Urothelium cell line (cell line): Measurements from ENCODE around the gene HOXB3.
A peak's percentile ranks its signal among the peaks of the same experiment; 100 is the strongest.

ENCODE experiments used
- DNase-seq: peaks from one replicate; pipeline ENCODE4 v3.0.0; 2011; ENCODE audit warnings: low spot score, mixed read lengths
- FAIRE-seq: peaks from 2 replicates; lab custom pipeline; 2011; peaks lifted over from hg19 to GRCh38; lab: Jason Lieb, UNC

The HOXB3 gene

GRCh38 chr17:48588528-48588927, 1.5 kb downstream of the HOXB3 start:
- DNase-seq: no peak
- no peak for FAIRE-seq

- DNase-seq (no peak), FAIRE-seq (no peak)
These were observed 2.0 kb downstream of the HOXB3 start for GRCh38 chr17:48588074-48588415.

GRCh38 chr17:48587276-48588073, 2.6 kb downstream of the HOXB3 start:
- DNase-seq: no peak

GRCh38 chr17:48586355-48587258, 3.4 kb downstream of the HOXB3 start:
- no peak for DNase-seq
- no peak for FAIRE-seq

More at GRCh38 chr17:48587276-48588073, 2.6 kb downstream of the HOXB3 start:
- no peak for FAIRE-seq

GRCh38 chr17:48584223-48584741, 5.8 kb downstream of the HOXB3 start:
- FAIRE-seq (no peak), DNase-seq (no peak)

- DNase-seq: no peak
- FAIRE-seq: no peak
These were observed 6.3 kb downstream of the HOXB3 start for GRCh38 chr17:48583708-48584222.

GRCh38 chr17:48582750-48583069, 7.3 kb downstream of the HOXB3 start:
- DNase-seq (no peak), FAIRE-seq (no peak)

GRCh38 chr17:48579760-48580554, 10.1 kb downstream of the HOXB3 start:
- DNase-seq (no peak), FAIRE-seq (no peak)

- DNase-seq: no peak
- FAIRE-seq: no peak
These were observed 10.6 kb downstream of the HOXB3 start for GRCh38 chr17:48579471-48579759.

GRCh38 chr17:48578616-48579470, 11.2 kb downstream of the HOXB3 start:
- DNase-seq (no peak), FAIRE-seq (no peak)

GRCh38 chr17:48577946-48578615, 12.0 kb downstream of the HOXB3 start, which contains the start of gene HOXB4:
Gene HOXB4, minus strand, starts transcription at chr17:48578350. Its CDS starts 31 bp downstream, at chr17:48578319.
- DNase-seq (no peak), FAIRE-seq (no peak)

- FAIRE-seq (no peak), DNase-seq (no peak)
These were observed 12.6 kb downstream of the HOXB3 start for GRCh38 chr17:48577330-48577945.

GRCh38 chr17:48576479-48577309, 13.3 kb downstream of the HOXB3 start:
- FAIRE-seq: no peak
- DNase-seq: peak; percentile 52

- no peak for DNase-seq
- FAIRE-seq: no peak
These were observed 14.2 kb downstream of the HOXB3 start for GRCh38 chr17:48575673-48576478.

- no peak for FAIRE-seq
- DNase-seq: no peak
These were observed 14.9 kb downstream of the HOXB3 start for GRCh38 chr17:48575066-48575582.

GRCh38 chr17:48574505-48575065, 15.5 kb downstream of the HOXB3 start:
- FAIRE-seq: no peak

More at GRCh38 chr17:48574505-48575065, 15.5 kb downstream of the HOXB3 start:
- no peak for DNase-seq
